IPS-15b (cell line): ENCODE results near the gene NUB1.

ENCODE experiments used
- H3K27me3 ChIP-seq: one replicate; pipeline ENCODE4 v1.6.1; 2013; ENCODE audit warnings: low read length; ENCODE audit not compliant: control insufficient read depth, insufficient read depth
- H3K36me3 ChIP-seq: one replicate; pipeline ENCODE4 v1.6.1; 2013; ENCODE audit warnings: low read length; ENCODE audit not compliant: control insufficient read depth, insufficient read depth
- H3K4me1 ChIP-seq: one replicate; pipeline ENCODE4 v1.6.1; 2013; ENCODE audit warnings: mild to moderate bottlenecking, low read length; ENCODE audit not compliant: control insufficient read depth, insufficient read depth
- H3K4me3 ChIP-seq: one replicate; pipeline ENCODE4 v1.5.1; 2013; ENCODE audit warnings: low read depth, low read length
- H3K9ac ChIP-seq: one replicate; pipeline ENCODE4 v1.6.1; 2013; ENCODE audit warnings: low read depth, mild to moderate bottlenecking, low read length
- H3K9me3 ChIP-seq: one replicate; pipeline ENCODE4 v1.6.1; 2013; ENCODE audit warnings: mild to moderate bottlenecking, low read length; ENCODE audit not compliant: control insufficient read depth, insufficient read depth

The NUB1 gene

DNA sequence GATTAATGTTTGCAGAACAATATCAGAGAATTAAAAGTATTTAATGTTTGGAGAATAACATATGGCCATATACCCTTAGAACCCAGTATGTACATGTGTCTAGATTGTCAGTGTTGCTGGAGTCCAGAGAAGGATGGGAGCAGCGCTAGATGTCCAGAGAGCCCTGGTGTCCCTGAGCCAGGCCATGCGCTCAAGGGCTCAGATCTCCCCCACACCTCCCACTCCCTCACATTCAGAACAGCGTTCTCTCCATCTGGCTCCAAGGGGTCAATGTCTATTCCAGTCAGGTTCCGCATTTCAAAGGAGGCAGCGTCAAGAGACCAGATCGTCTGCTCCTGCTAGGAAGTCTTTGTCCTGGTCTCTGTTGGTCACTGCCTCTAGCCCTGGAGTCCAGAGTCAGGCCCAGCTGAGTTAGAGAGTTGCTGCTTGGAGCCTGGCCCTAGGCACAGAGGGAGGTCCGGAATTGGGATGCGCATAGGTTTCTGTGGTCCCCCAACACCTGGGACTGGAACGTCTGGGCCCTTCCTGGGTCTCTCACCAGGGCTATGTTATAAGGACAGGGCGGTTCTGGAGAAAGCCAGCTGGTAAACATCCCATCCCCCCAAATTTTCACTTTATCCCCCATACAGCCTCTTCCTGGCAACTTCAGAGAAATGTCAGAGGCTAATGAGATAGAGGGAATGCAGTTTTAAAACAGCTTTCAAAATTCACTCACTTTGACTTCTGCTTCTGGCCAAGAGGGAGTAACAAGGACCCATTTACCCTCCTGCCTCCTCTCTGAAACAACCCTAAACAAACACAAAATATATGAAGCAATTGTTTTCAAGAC, 74.7 kb downstream of the NUB1 start:
- H3K36me3 ChIP-seq: no peaks in the 10 kb centered on the region
- peaks cover 57% of the 10 kb centered on the region for H3K27me3 ChIP-seq
- no peak overlapping the region for H3K4me3 ChIP-seq
- H3K9me3 ChIP-seq: no peaks in the 10 kb centered on the region
- no peak overlapping the region for H3K9ac ChIP-seq
- H3K4me1 ChIP-seq: peaks cover 4% of the 10 kb centered on the region

DNA sequence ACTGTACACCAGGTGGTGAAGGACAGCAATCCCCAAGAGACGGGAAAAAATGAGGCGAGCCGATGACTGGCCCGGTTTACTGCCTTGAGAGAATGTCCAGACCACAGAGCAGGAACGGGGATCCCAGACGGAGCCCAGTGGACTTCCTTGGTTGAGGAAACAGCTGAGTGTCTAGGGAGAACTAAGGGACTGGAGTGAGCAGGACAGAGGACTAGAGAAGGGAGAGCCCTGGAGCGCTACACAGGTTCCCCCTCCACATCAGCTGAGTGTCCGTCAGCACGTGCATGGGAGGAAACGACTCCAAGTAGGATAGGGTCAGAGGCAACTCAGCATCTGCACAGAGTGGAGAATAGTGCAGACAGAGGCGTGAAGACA, 75.3 kb downstream of the NUB1 start:
- peaks cover 4% of the 10 kb centered on the region for H3K4me1 ChIP-seq

DNA sequence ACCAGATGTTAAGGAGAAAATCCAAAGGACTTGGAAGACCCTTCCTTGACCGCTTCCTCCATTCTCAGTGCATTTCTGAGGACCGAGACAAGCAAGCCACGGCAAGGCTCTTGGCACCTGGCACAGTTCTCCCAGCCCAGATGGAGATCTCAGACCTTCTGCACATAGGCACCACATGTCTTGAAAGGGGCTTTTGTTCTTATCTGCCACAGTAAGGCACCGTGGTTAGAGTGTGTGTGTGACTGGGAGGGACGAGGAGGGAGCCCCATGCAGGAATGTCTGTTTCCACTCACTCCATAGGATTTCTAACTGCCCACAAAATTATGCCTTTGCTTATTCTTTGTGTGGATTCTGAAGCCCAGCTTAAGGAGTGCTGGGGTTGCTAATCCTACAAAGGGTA, 78.5 kb downstream of the NUB1 start:
- H3K9me3 ChIP-seq: no peaks in the 10 kb centered on the region
- H3K36me3 ChIP-seq: no peaks in the 10 kb centered on the region

More for the DNA sequence above, 75.3 kb downstream of the NUB1 start:
- Histone ChIP-seq H3K4me3 (no peak overlapping the region), H3K36me3 (no peaks in the 10 kb centered on the region), H3K27me3 (peaks cover 51% of the 10 kb centered on the region), H3K9ac (no peak overlapping the region), H3K9me3 (no peaks in the 10 kb centered on the region)

DNA sequence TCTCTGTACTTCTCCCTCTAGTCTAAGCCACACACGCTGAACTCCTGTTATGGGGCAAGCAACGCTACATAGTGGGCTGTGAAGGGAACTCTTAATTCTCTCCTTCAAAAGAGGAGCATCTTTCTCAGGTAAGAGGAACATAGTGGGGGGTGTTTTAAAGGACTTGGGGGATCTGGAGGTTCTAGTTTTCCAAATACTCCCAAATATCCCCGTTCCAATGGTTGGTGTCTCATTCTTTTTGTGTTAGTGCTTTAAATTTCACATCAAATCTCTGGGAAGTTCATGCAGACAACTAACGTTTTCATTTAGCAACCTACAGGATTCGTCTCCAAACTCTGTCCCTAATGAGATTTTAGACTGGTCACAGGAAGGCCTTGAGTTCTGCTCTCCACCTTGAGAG, 80.6 kb downstream of the NUB1 start:
- H3K4me3 ChIP-seq: no peak overlapping the region

More for the DNA sequence above, 78.5 kb downstream of the NUB1 start:
- peaks cover 26% of the 10 kb centered on the region for H3K27me3 ChIP-seq
- H3K9ac ChIP-seq: no peak overlapping the region
- H3K4me1 ChIP-seq: peaks cover 4% of the 10 kb centered on the region
- no peak overlapping the region for H3K4me3 ChIP-seq

DNA sequence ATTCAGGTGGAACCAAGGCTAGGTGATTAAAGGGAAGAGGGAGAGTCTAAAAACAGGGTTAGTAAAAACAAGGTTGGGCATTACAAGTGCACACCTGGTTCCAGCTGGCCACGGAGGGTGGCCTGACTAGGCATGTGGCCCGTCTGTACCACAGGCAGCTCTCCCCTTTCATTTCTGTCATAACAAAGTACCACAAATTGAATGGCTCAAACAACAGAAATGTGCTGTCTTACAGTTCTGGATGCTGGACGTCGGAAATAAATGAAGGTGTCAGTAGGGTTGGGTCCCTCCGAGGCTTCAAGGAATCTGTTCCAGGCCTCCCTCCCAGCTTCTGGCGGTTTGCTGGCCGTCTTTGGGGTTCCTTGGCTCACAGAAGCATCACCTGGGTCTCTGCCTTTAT, 81.6 kb downstream of the NUB1 start:
- Histone ChIP-seq H3K36me3 (no peaks in the 10 kb centered on the region), H3K4me3 (no peak overlapping the region), H3K9ac (no peak overlapping the region), H3K27me3 (no peaks in the 10 kb centered on the region), H3K4me1 (no peaks in the 10 kb centered on the region), H3K9me3 (no peaks in the 10 kb centered on the region)

More for the DNA sequence above, 80.6 kb downstream of the NUB1 start:
- H3K9ac ChIP-seq: no peak overlapping the region
- H3K9me3 ChIP-seq: no peaks in the 10 kb centered on the region
- peaks cover 5% of the 10 kb centered on the region for H3K27me3 ChIP-seq
- no peaks in the 10 kb centered on the region for H3K36me3 ChIP-seq
- no peaks in the 10 kb centered on the region for H3K4me1 ChIP-seq

DNA sequence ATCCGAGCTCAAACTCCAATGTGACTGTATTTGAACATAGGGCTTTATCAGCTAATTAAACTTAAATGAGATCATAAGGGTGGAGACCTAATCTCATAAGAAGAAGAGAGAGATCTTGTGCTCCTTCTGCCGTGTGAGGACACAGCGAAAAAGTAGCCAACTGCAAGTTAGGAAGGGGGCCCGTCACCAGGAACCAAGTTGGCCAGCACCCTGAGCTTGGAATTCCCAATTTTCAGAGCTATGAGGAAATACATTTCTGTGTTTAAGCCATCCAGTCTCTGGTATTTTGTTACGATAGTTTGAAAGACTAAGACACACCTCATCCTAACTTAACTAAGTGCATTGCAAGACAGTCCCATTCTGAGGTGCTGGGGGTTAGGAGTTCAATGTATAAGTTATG, 82.3 kb downstream of the NUB1 start:
- Histone ChIP-seq H3K27me3 (no peaks in the 10 kb centered on the region), H3K4me3 (no peak overlapping the region), H3K9me3 (no peaks in the 10 kb centered on the region), H3K4me1 (no peaks in the 10 kb centered on the region), H3K9ac (no peak overlapping the region), H3K36me3 (no peaks in the 10 kb centered on the region)

DNA sequence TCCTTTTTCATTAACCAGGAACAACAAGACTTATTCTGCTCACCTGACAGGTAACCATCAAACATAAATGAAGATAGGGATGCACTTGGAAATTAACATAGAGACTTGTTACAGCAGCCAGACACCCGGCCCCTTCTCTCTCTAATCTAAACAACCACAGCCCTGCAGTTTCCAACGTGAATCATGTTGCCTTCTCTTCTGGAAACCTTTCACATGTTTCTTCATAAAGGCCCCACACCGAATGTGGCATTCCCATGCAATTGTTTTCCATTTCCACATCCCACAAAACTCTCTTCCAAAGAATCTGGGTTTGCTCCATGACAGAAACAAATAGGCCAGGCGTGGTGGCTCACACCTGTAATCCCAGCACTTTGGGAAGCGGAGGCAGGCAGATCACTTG, 83.2 kb downstream of the NUB1 start:
- no peak overlapping the region for H3K4me3 ChIP-seq
- no peaks in the 10 kb centered on the region for H3K9me3 ChIP-seq
- H3K36me3 ChIP-seq: no peaks in the 10 kb centered on the region
- H3K27me3 ChIP-seq: no peaks in the 10 kb centered on the region
- peaks cover 4% of the 10 kb centered on the region for H3K4me1 ChIP-seq
- H3K9ac ChIP-seq: no peak overlapping the region

DNA sequence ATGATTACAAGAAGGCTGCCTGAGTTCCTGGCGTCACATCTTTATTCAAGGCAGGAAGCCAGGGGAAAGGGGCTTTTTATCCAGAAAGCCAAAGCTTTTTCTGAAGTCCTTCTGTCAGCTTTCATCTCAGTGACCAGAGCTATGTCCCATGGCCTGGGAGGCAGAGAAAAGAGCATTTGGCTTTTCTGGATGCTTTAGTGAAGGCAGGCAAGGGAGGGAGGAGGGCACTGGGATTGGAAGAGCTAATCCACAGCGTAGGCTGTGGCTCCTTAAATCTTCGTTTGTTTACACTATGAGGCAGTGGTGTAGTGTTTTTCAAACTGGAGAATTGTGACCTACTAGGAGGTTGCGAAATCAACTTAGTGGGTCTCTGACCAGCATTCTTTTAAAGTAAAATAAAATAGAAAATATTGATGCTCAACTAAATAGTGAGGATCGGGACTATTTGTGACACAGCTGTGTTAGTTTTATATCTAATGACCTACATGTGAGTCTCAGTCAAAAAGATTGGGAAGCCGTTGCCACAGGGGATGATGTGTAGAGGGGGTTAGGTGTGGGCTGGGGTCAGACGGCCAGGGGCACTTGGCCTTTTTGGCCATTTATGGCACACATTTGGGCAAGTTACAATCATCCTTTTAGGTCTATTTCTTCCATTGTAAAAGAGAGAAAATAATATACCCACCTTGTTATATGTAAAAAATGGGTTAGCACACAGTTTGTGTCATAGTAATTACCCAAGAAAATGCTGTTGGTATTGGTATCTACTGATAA, 84.2 kb downstream of the NUB1 start:
- Histone ChIP-seq H3K9me3 (no peaks in the 10 kb centered on the region), H3K4me3 (no peak overlapping the region), H3K27me3 (no peaks in the 10 kb centered on the region), H3K4me1 (peaks cover 8% of the 10 kb centered on the region), H3K36me3 (no peaks in the 10 kb centered on the region), H3K9ac (no peak overlapping the region)

DNA sequence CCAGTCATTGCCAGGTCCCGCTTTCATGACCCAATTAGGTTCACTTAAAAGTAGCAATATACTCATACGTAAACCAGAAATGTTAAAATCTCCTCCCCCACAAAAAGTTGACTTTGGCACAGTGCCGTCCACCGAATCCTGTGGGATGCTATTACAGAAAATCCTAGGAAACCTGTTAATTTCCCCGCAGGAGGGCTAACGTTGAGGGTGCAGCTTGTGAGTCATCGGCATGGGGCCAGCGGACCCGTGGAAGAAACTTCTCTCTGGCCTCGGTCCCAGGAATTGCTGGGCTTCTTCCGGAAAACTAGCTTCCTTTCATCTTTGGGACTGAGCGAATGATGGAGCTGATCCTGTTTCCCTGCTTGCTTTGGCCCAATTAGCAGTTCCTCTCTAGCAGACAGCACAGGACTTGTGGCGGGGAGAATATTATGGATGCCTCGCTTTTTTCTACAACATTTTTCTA, 84.9 kb downstream of the NUB1 start:
- no peaks in the 10 kb centered on the region for H3K27me3 ChIP-seq
- H3K36me3 ChIP-seq: no peaks in the 10 kb centered on the region
- H3K4me3 ChIP-seq: no peak overlapping the region
- peaks cover 8% of the 10 kb centered on the region for H3K4me1 ChIP-seq
- H3K9me3 ChIP-seq: no peaks in the 10 kb centered on the region
- no peak overlapping the region for H3K9ac ChIP-seq

DNA sequence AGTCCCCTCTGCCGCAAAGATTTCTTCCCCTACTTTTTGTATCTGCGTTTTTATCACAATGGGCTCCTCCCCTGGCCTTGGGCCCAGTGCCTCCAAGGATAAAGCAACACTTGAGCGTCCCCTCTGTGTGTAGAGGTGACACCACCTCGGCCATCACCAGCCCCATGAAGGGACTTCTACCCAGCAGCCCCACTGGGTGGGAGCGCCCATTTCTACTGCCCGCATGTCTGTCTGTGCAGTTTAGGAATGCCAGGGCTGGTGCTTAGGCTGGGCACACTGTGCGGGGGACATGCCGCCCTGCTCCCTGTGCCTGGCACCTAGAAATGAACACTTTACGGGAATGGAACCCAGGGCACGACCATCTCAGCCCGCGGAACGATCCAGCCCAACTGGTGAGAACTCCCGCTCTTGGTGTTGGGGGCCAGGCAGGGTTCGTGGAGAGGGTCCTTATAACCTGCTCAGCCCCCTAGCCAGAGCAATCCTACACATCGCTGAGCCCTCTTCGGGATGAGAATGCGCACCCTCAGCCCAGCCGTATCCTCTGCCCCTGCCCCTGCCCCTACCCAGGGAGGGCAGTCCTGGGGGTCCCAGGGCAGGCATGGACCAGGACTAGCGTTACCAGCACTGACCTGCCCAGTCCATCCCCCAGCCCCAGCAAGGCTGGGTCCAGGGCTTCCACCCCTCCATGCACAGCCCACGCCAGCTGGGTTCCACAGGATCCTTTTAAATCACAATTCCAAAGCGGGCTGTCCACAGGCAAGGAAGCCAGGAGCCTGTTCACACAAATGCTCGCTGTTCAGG, 85.5 kb downstream of the NUB1 start:
- no peak overlapping the region for H3K4me3 ChIP-seq
- H3K36me3 ChIP-seq: no peaks in the 10 kb centered on the region
- no peak overlapping the region for H3K9ac ChIP-seq
- peaks cover 8% of the 10 kb centered on the region for H3K4me1 ChIP-seq
- H3K9me3 ChIP-seq: no peaks in the 10 kb centered on the region
- no peaks in the 10 kb centered on the region for H3K27me3 ChIP-seq

DNA sequence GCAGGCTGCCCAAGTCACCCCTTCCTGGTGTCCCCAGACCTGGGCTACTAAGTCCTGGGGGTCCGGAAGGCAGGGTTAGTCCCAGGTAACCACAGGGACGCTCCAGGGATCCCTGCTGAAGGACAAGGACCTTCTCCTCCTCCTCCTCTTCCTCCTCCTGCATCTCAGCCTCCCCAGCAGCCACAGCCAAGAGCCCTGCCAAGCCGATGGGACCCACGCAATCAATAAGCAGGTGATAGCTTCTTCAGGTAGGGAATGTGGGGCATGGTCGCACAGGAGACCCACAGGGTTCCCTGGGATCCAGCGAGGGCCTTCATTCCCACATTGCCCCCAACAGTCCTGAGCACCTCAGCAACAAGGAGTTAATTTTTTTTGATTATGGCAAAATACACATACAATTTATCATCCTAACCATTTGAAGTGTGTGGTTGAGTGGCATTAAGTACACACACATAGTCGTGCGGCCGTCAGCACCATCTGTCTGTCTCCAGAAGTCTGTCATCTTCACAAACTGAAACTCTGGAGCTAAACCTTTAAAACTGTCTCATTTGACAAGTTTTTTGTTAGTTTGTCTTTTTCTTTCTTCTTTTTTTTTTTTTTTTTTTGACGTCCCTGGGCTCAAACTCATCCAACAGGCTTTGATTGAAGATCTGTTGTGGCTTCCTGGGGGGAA, 86.2 kb downstream of the NUB1 start:
- Histone ChIP-seq H3K4me1 (peaks cover 8% of the 10 kb centered on the region), H3K36me3 (no peaks in the 10 kb centered on the region), H3K27me3 (no peaks in the 10 kb centered on the region), H3K9ac (no peak overlapping the region), H3K9me3 (no peaks in the 10 kb centered on the region), H3K4me3 (no peak overlapping the region)
